ENCODE results near the gene BBOF1. TPM values are rescaled to one million over a fixed set of nuclear protein-coding genes. Genes with fewer than 3 reads are reported as not detected.

The BBOF1 gene
- total RNA-seq, 3 donors from 2014 or later (not counting 1 experiment from before 2014, with no cell fraction given), result 3.1 to 3.6 (median 3.2) TPM

DNA sequence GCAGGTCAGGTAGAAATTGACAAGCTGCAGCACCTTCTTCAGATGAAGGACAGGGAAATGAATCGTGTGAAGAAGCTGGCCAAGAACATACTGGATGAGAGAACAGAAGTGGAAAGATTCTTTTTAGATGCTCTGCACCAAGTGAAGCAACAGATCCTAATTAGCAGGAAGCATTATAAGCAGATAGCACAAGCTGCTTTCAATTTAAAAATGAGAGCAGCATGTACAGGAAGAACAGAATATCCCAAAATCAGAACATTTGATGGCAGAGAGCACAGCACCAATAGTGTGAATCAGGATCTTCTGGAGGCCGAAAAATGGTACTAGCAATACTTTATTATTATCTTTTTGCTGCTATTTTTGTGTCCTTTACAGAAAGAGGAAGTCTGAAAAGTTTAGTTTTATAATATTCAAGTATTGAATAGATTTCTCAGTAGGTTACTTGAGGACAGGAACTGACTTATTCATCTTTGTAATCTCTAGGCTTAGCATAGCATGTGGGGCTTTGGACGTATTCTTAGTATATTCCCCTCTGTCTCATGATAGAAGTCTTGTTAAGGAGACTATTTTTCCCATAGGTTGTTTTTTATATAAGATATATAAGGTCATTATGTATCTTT lies 30.8 kb downstream of the BBOF1 start:
- Mint-ChIP-seq H3K9me3 (no peaks in the 10 kb centered on the region), H3K36me3 (no peaks in the 10 kb centered on the region), H3K4me1 (no peaks in the 10 kb centered on the region), H3K27ac (no peak overlapping the region), H3K27me3 (ENCODE audit: low read depth in 2 of 2) (no peaks in the 10 kb centered on the region), H3K4me3 (no peak overlapping the region)
- H3K27me3 ChIP-seq (ENCODE audit: control insufficient read depth, insufficient read depth, low read length), result no peaks in the 10 kb centered on the region
- no peak overlapping the region for H3K4me3 ChIP-seq (ENCODE audit: low read length)
- 56% methylated on average over 1 of the region's 3 CpGs for WGBS (ENCODE audit: insufficient coverage)
- no peaks in the 10 kb centered on the region for H3K9me3 ChIP-seq (ENCODE audit: control insufficient read depth, insufficient read depth, low read length)
- intact Hi-C loops (cut with micrococcal nuclease), result no loop called here
- DNase-seq (no peak), ATAC-seq (no peak)
- no peak overlapping the region for H3K27ac ChIP-seq (ENCODE audit: low read length)
- no peaks in the 10 kb centered on the region for H3K36me3 ChIP-seq (ENCODE audit: control insufficient read depth, insufficient read depth, low read length)
- no peak for TF ChIP-seq CTCF (IDR thresholded peaks at IDR 0.05)
- no peaks in the 10 kb centered on the region for H3K4me1 ChIP-seq (ENCODE audit: control insufficient read depth, insufficient read depth, low read length)

GRCh38 chr14:74062809-74063150 lies 43.6 kb downstream of the BBOF1 start:
- H3K4me1 Mint-ChIP-seq, result no peaks in the 10 kb centered on the region
- Histone ChIP-seq H3K27me3 (ENCODE audit: control insufficient read depth, insufficient read depth, low read length) (no peaks in the 10 kb centered on the region), H3K9me3 (ENCODE audit: control insufficient read depth, insufficient read depth, low read length) (no peaks in the 10 kb centered on the region), H3K4me1 (ENCODE audit: control insufficient read depth, insufficient read depth, low read length) (no peaks in the 10 kb centered on the region), H3K4me3 (ENCODE audit: low read length) (no peak overlapping the region), H3K36me3 (ENCODE audit: control insufficient read depth, insufficient read depth, low read length) (peaks cover 39% of the 10 kb centered on the region), H3K27ac (ENCODE audit: low read length) (no peak overlapping the region)
- DNase-seq, result no peak
- no peaks in the 10 kb centered on the region for H3K27me3 Mint-ChIP-seq (ENCODE audit: low read depth in 2 of 2)
- intact Hi-C loops (cut with micrococcal nuclease), result no loop called here
- peaks cover 21% of the 10 kb centered on the region for H3K36me3 Mint-ChIP-seq
- H3K27ac Mint-ChIP-seq, result no peak overlapping the region
- ATAC-seq, result no peak
- TF ChIP-seq CTCF (IDR thresholded peaks at IDR 0.05), result no peak
- no peaks in the 10 kb centered on the region for H3K9me3 Mint-ChIP-seq
- WGBS (ENCODE audit: insufficient coverage), result 96% methylated on average over 2 of the region's 2 CpGs
- H3K4me3 Mint-ChIP-seq, result no peak overlapping the region

DNA sequence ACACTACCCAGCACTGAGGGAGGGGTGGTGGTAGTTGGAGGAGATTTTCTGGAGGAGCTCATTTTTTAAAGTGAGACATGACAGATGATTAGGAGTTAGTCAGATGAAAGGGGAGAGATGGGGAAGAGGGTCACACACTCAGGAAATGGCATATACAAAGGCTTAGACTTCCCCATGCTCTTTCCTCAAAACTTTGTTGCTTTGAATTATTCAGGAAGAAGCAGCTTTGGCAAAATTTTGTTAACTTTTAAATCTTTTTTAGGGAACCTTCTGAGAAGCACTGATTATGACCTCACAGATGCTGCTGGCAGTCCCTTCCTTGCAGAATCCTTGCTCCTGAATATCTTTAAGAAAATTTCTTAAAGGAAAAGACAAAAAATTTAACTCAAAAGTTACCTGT lies 45.3 kb downstream of the BBOF1 start:
- H3K4me1 ChIP-seq (ENCODE audit: control insufficient read depth, insufficient read depth, low read length), result no peaks in the 10 kb centered on the region
- Mint-ChIP-seq H3K36me3 (peaks cover 21% of the 10 kb centered on the region), H3K27ac (no peak overlapping the region), H3K4me3 (no peak overlapping the region), H3K4me1 (no peaks in the 10 kb centered on the region), H3K27me3 (ENCODE audit: low read depth in 2 of 2) (no peaks in the 10 kb centered on the region), H3K9me3 (no peaks in the 10 kb centered on the region)
- H3K9me3 ChIP-seq (ENCODE audit: control insufficient read depth, insufficient read depth, low read length), result no peaks in the 10 kb centered on the region
- peaks cover 34% of the 10 kb centered on the region for H3K36me3 ChIP-seq (ENCODE audit: control insufficient read depth, insufficient read depth, low read length)
- DNase-seq, result no peak
- ATAC-seq, result no peak
- intact Hi-C loops (cut with micrococcal nuclease), result no loop called here
- H3K27me3 ChIP-seq (ENCODE audit: control insufficient read depth, insufficient read depth, low read length), result no peaks in the 10 kb centered on the region
- no peak overlapping the region for H3K4me3 ChIP-seq (ENCODE audit: low read length)
- no peak for TF ChIP-seq CTCF (IDR thresholded peaks at IDR 0.05)
- no peak overlapping the region for H3K27ac ChIP-seq (ENCODE audit: low read length)

GRCh38 chr14:74064883-74065282 lies 45.7 kb downstream of the BBOF1 start:
- Histone ChIP-seq H3K4me1 (ENCODE audit: control insufficient read depth, insufficient read depth, low read length) (no peaks in the 10 kb centered on the region), H3K27ac (ENCODE audit: low read length) (no peak overlapping the region), H3K4me3 (ENCODE audit: low read length) (no peak overlapping the region), H3K27me3 (ENCODE audit: control insufficient read depth, insufficient read depth, low read length) (no peaks in the 10 kb centered on the region), H3K36me3 (ENCODE audit: control insufficient read depth, insufficient read depth, low read length) (peaks cover 31% of the 10 kb centered on the region), H3K9me3 (ENCODE audit: control insufficient read depth, insufficient read depth, low read length) (no peaks in the 10 kb centered on the region)
- DNase-seq, result no peak
- no peak overlapping the region for H3K27ac Mint-ChIP-seq
- H3K9me3 Mint-ChIP-seq, result no peaks in the 10 kb centered on the region
- H3K4me1 Mint-ChIP-seq, result no peaks in the 10 kb centered on the region
- peaks cover 20% of the 10 kb centered on the region for H3K36me3 Mint-ChIP-seq
- no peak for ATAC-seq
- no peaks in the 10 kb centered on the region for H3K27me3 Mint-ChIP-seq (ENCODE audit: low read depth in 2 of 2)
- WGBS (ENCODE audit: insufficient coverage), result 100% methylated on average over 1 of the region's 3 CpGs
- TF ChIP-seq CTCF (IDR thresholded peaks at IDR 0.05), result no peak
- no peak overlapping the region for H3K4me3 Mint-ChIP-seq
- intact Hi-C loops (cut with micrococcal nuclease), result no loop called here
